Renal cortical epithelial cell (primary cell): Measurements from ENCODE around the gene LRIT1. TPM values are rescaled to one million over a fixed set of nuclear protein-coding genes. Genes with fewer than 3 reads are reported as not detected.

Experiments
- DNase-seq: peaks from one replicate; pipeline ENCODE4 v3.0.0-alpha.2; 2011; ENCODE audit warnings: low read depth
- total RNA-seq: library from RNA; depleted of rRNA; stranded (reverse); fragments of >200 nt; gene quantifications from 2 replicates; pipeline ENCODE4 v1.2.3, GENCODE V29; 2014

Gene LRIT1
- total RNA-seq, 1 donor from 2014 or later: not detected

- peak; percentile 7 for DNase-seq
Measured at GRCh38 chr10:84214612-84215235, 26.6 kb downstream of the LRIT1 start.

- no peak for DNase-seq
Measured at GRCh38 chr10:84214046-84214572, 27.2 kb downstream of the LRIT1 start.

- no peak for DNase-seq
Measured at GRCh38 chr10:84213076-84213475, 28.3 kb downstream of the LRIT1 start.

- no peak for DNase-seq
Measured at GRCh38 chr10:84212014-84212413, 29.3 kb downstream of the LRIT1 start.

GRCh38 chr10:84211566-84211965, 29.8 kb downstream of the LRIT1 start:
- DNase-seq: no peak

- DNase-seq: no peak
Measured at GRCh38 chr10:84208023-84208422, 33.3 kb downstream of the LRIT1 start.

- DNase-seq: no peak
Measured at GRCh38 chr10:84205853-84206525, 35.4 kb downstream of the LRIT1 start.

- DNase-seq: peak; percentile 50
Measured at GRCh38 chr10:84205049-84205852, 36.1 kb downstream of the LRIT1 start.

GRCh38 chr10:84204610-84205009, 36.7 kb downstream of the LRIT1 start:
- DNase-seq: no peak

- peak; percentile 13 for DNase-seq
Measured at GRCh38 chr10:84204122-84204521, 37.2 kb downstream of the LRIT1 start.

GRCh38 chr10:84202349-84202748, 39.0 kb downstream of the LRIT1 start:
- no peak for DNase-seq

- no peak for DNase-seq
Measured at GRCh38 chr10:84201682-84202081, 39.7 kb downstream of the LRIT1 start.

GRCh38 chr10:84201244-84201606, 40.1 kb downstream of the LRIT1 start:
- no peak for DNase-seq

- DNase-seq: no peak
Measured at GRCh38 chr10:84200537-84201243, 40.7 kb downstream of the LRIT1 start.

- no peak for DNase-seq
Measured at GRCh38 chr10:84198206-84198915, 43.0 kb downstream of the LRIT1 start.

- DNase-seq: no peak
Measured at GRCh38 chr10:84197643-84198042, 43.7 kb downstream of the LRIT1 start.

GRCh38 chr10:84196941-84197340, 44.4 kb downstream of the LRIT1 start:
- no peak for DNase-seq

GRCh38 chr10:84196083-84196482, 45.3 kb downstream of the LRIT1 start:
- no peak for DNase-seq

- no peak for DNase-seq
Measured at GRCh38 chr10:84195044-84195830, 46.1 kb downstream of the LRIT1 start.

- DNase-seq: no peak
Measured at GRCh38 chr10:84194424-84195043, 46.8 kb downstream of the LRIT1 start, which contains the start of gene CDHR1. Gene CDHR1 (plus strand): TSS chr10:84194537. CDS start chr10:84194761, 224 bp downstream.
